Brain microvascular endothelial cell (primary cell): ENCODE data around the gene TRMT1.

Experiments used
- DNase-seq: peaks from one replicate; pipeline ENCODE4 v3.0.0-alpha.2; 2020
- H3K27ac ChIP-seq: fragments of 250-450 bp; sonication (Bioruptor Pico); 2 replicates; pipeline ENCODE4 v1.5.1; 2020; ENCODE audit warnings: mild to moderate bottlenecking, moderate library complexity
- H3K27me3 ChIP-seq: fragments of 250-450 bp; sonication (Bioruptor Pico); replicated peaks from 2 replicates; pipeline ENCODE4 v1.5.1; 2020; ENCODE audit warnings: mild to moderate bottlenecking
- H3K36me3 ChIP-seq: fragments of 250-450 bp; sonication (Bioruptor Pico); replicated peaks from 2 replicates; pipeline ENCODE4 v1.5.1; 2020; ENCODE audit warnings: mild to moderate bottlenecking
- H3K4me3 ChIP-seq: 2 replicates; pipeline ENCODE4 v1.5.1; 2011; ENCODE audit warnings: low read depth, mild to moderate bottlenecking, control low read depth, low read length, moderate library complexity
- in situ Hi-C: cut with HindIII; loops from 2 replicates; pipeline ENCODE4 v1.10.0; 2017; ENCODE audit warnings: low sequenced_read_pairs, low pct_ligation_motif_present
- TF ChIP-seq, protein P1 (sequence below): IDR thresholded peaks from 2 replicates; pipeline ENCODE4 v1.5.1; 2011; ENCODE audit warnings: low read depth, mild to moderate bottlenecking, moderate library complexity, low read length, control low read depth, inconsistent platforms; ENCODE audit errors: missing control alignments

The TRMT1 gene

GRCh38 chr19:13078897-13079541, 37.5 kb downstream of the TRMT1 start:
- H3K27ac ChIP-seq = no peak overlapping the region
- TF ChIP-seq, protein P1, sequence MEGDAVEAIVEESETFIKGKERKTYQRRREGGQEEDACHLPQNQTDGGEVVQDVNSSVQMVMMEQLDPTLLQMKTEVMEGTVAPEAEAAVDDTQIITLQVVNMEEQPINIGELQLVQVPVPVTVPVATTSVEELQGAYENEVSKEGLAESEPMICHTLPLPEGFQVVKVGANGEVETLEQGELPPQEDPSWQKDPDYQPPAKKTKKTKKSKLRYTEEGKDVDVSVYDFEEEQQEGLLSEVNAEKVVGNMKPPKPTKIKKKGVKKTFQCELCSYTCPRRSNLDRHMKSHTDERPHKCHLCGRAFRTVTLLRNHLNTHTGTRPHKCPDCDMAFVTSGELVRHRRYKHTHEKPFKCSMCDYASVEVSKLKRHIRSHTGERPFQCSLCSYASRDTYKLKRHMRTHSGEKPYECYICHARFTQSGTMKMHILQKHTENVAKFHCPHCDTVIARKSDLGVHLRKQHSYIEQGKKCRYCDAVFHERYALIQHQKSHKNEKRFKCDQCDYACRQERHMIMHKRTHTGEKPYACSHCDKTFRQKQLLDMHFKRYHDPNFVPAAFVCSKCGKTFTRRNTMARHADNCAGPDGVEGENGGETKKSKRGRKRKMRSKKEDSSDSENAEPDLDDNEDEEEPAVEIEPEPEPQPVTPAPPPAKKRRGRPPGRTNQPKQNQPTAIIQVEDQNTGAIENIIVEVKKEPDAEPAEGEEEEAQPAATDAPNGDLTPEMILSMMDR = no peak
- in situ Hi-C loops = no loop called here
- H3K27me3 ChIP-seq = no peaks in the 10 kb centered on the region
- DNase-seq = no peak
- no peak overlapping the region for H3K4me3 ChIP-seq
- peaks cover 6% of the 10 kb centered on the region for H3K36me3 ChIP-seq

DNA sequence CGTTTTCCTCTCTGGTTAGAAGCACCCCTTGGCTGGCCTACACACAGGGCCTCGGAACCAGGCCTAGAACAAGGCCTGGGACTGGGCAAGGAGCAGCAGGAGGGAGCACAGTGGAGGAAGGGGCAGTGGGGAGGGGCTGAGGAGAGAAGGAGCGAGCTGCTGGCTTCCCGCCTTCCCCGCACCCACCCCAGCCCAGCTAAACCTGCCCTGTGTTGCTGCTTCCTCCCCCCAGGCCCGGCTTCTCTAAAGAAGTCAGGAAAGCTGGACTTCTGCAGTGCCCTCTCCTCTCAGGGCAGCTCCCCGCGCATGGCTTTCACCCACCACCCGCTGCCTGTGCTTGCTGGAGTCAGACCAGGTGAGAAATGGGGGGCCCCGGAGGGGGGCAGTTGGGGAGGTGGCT, 38.2 kb downstream of the TRMT1 start:
- H3K36me3 ChIP-seq = peaks cover 8% of the 10 kb centered on the region

DNA sequence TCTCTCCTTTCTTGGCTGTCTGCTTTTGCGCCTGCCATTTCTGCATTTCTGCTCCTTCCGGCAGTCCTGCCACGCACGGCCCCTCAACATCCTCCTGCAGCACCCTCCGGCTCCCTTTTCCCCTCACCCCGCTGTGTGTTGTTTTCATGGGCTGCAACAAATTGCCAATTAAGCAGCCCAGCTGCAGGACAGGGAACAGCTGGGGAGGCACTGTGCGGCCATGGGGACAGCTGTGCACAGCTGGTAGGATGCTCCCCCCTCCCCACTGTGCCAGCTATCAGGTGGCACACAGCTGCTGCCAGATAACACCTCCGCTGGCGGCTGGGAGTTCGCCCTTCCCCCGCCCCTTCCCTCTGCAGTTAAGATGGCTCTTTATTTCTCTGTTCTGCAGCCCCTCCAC, 39.3 kb downstream of the TRMT1 start:
- Histone ChIP-seq H3K36me3 (peaks cover 8% of the 10 kb centered on the region), H3K27ac (no peak overlapping the region)

More for the DNA sequence above, 38.2 kb downstream of the TRMT1 start:
- no peak for DNase-seq
- H3K4me3 ChIP-seq = no peak overlapping the region
- in situ Hi-C loops = no loop called here
- H3K27ac ChIP-seq = no peak overlapping the region
- no peaks in the 10 kb centered on the region for H3K27me3 ChIP-seq
- TF ChIP-seq, protein P1 = no peak

DNA sequence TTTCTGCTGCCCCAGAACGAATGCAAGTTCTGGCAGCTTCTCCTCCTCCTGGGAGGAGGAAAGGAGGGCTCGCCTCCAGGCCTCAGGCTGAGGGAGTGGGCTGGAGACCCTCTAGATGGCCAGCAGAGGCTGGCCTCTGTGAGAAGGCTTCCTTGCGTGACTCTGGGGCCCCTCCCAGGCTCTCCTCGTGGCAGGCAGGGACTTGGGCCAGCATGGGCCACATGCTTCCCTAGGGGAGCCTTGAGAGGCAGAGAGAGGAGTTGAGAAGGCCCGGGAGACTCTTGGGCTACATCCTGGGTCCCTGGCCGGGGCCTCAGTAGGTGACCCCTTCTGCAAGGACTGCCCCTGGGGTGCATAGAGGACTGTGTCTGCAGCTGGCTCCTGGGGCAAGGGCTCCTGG, 39.8 kb downstream of the TRMT1 start:
- in situ Hi-C loops = no loop called here
- no peak overlapping the region for H3K27ac ChIP-seq
- TF ChIP-seq, protein P1 = no peak
- H3K36me3 ChIP-seq = peaks cover 8% of the 10 kb centered on the region
- no peaks in the 10 kb centered on the region for H3K27me3 ChIP-seq
- H3K4me3 ChIP-seq = no peak overlapping the region
- DNase-seq = no peak

More for the DNA sequence above, 39.3 kb downstream of the TRMT1 start:
- in situ Hi-C loops = no loop called here
- DNase-seq = no peak
- Histone ChIP-seq H3K27me3 (no peaks in the 10 kb centered on the region), H3K4me3 (no peak overlapping the region)
- TF ChIP-seq, protein P1 = no peak

- TF ChIP-seq, protein P1 = no peak
- Histone ChIP-seq H3K36me3 (peaks cover 6% of the 10 kb centered on the region), H3K4me3 (no peak overlapping the region), H3K27me3 (no peaks in the 10 kb centered on the region), H3K27ac (no peak overlapping the region)
- in situ Hi-C loops = no loop called here
- DNase-seq = no peak
Measured at GRCh38 chr19:13076320-13076719, 40.2 kb downstream of the TRMT1 start.

DNA sequence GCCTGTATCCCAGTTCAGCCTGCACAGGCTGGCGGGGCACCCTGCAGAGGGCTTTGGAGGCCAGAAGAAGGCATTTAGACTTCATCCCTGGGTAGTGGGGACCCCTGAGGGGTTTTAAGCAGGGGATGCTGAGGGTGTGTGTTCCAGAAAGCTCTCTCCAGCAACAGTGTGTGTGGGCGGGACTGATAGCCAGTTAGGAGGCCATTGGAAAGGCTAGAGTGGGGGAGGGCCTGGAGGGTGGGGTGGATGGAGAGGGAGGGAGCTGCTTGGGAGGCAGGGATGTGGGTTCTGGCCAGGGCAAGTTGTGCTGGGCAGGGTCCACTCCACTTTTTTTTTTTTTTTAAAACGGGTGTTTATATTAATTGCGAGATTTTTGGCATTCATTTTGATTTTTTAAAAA, 42.2 kb downstream of the TRMT1 start:
- Histone ChIP-seq H3K4me3 (no peak overlapping the region), H3K27me3 (no peaks in the 10 kb centered on the region), H3K36me3 (peaks cover 6% of the 10 kb centered on the region), H3K27ac (no peak overlapping the region)
- TF ChIP-seq, protein P1 = no peak
- in situ Hi-C loops = no loop called here
- no peak for DNase-seq
